K562 (cell line): Measurements from ENCODE around the gene OR2F2. TPM values are rescaled to one million over a fixed set of nuclear protein-coding genes. Genes with fewer than 3 reads are reported as not detected.

Experiments
- ATAC-seq: fragments of 200-7000 bp; cut with Tn5 transposase; 3 replicates; pipeline ENCODE4 v1.9.1; 2020; ENCODE audit warnings: moderate library complexity
- BruUV-seq: library from RNA; stranded (reverse); fragments of 400-500 nt; replicated peaks from 2 replicates; lab custom pipeline; 2021; lab: Mats Ljungman, UMichigan
- CTCF ChIA-PET: fragments of 300-600 bp; formaldehyde crosslinking; extraction: SDS; loops from one replicate; lab custom pipeline; 2021; ENCODE audit warnings: low intra/inter-chr PET ratio; lab: Yijun Ruan, JAX
- POLR2A ChIA-PET: fragments of 300-600, 350-650 bp; sonication (Branson Sonifier 250); formaldehyde crosslinking; extraction: SDS; loops from one replicate; lab custom pipeline; 2021; ENCODE audit warnings: antibody characterized with exemption, inconsistent platforms; lab: Yijun Ruan, JAX
- DNase-seq, 4 experiments: peaks; one replicate each; pipeline versions ENCODE4 v3.0.0 to v3.0.0-alpha.2; 2011 to 2018; ENCODE audit warnings: low spot score in 3 of 4, mixed read lengths in 3 of 4; ENCODE audit errors: extremely low read depth in 1 of 4
- FAIRE-seq: peaks from 2 replicates; lab custom pipeline; 2011; peaks lifted over from hg19 to GRCh38; lab: Jason Lieb, UNC
- H2AFZ ChIP-seq: 2 replicates; pipeline ENCODE4 v1.6.0; 2011; ENCODE audit warnings: low read depth, low read length, control low read depth, inconsistent platforms
- H3K27ac ChIP-seq: fragments of 200-600 bp; 3 replicates; pipeline ENCODE4 v1.8.0; 2011; ENCODE audit warnings: low read depth, mild to moderate bottlenecking, control low read depth, inconsistent platforms, low read length, moderate library complexity, mixed read lengths; ENCODE audit errors: extremely low read depth
- H3K27me3 ChIP-seq, 2 experiments: fragments of 300-600 bp in 1 of 2; 2 replicates in 1 of 2; 3 replicates in 1 of 2; pipeline versions ENCODE4 v1.6.0 to v1.8.0; 2011; ENCODE audit warnings: inconsistent platforms in 2 of 2, low read length in 2 of 2, mild to moderate bottlenecking in 1 of 2, mixed read lengths in 1 of 2, moderate library complexity in 1 of 2; ENCODE audit not compliant: control insufficient read depth in 2 of 2, insufficient read depth in 2 of 2
- H3K36me3 ChIP-seq: fragments of 300-600 bp; 3 replicates; pipeline ENCODE4 v1.8.0; 2011; ENCODE audit warnings: mild to moderate bottlenecking, low read length, inconsistent platforms; ENCODE audit not compliant: control insufficient read depth, insufficient read depth
- H3K4me1 ChIP-seq, 2 experiments: fragments of 200-600 bp in 1 of 2; replicated peaks in 1 of 2; 2 replicates in 1 of 2; 3 replicates in 1 of 2; pipeline versions ENCODE4 v1.5.1 to v1.8.0; 2011; ENCODE audit warnings: inconsistent platforms in 2 of 2, low read length in 2 of 2, mild to moderate bottlenecking in 1 of 2, mixed read lengths in 1 of 2, moderate library complexity in 1 of 2; ENCODE audit not compliant: control insufficient read depth in 2 of 2, insufficient read depth in 2 of 2
- H3K4me2 ChIP-seq: 2 replicates; pipeline ENCODE4 v1.6.1; 2011; ENCODE audit warnings: low read length, control low read depth, inconsistent platforms, mixed read lengths; ENCODE audit not compliant: insufficient read depth
- H3K4me3 ChIP-seq: fragments of 200-600 bp; sonication (generic), shearing (Covaris generic); 2 replicates; pipeline ENCODE4 v1.5.1; 2016; ENCODE audit warnings: control low read depth, inconsistent platforms
- H3K79me2 ChIP-seq: fragments of 200-600 bp; 3 replicates; pipeline ENCODE4 v1.8.0; 2011; ENCODE audit warnings: low read length, inconsistent platforms; ENCODE audit not compliant: control insufficient read depth, insufficient read depth
- H3K9ac ChIP-seq, 2 experiments: 2 replicates each; pipeline versions ENCODE4 v1.6.0 to v1.6.1; 2011; ENCODE audit warnings: low read depth in 2 of 2, low read length in 2 of 2, control low read depth in 1 of 2, inconsistent platforms in 1 of 2, mild to moderate bottlenecking in 1 of 2, mixed read lengths in 1 of 2; ENCODE audit not compliant: insufficient read depth in 1 of 2
- H3K9me1 ChIP-seq: one replicate; pipeline ENCODE4 v1.6.0; 2011; ENCODE audit warnings: inconsistent platforms, mild to moderate bottlenecking, low read length, moderate library complexity; ENCODE audit not compliant: control insufficient read depth, insufficient read depth
- H3K9me3 ChIP-seq: replicated peaks from 2 replicates; pipeline ENCODE4 v1.5.1; 2011; ENCODE audit warnings: low read depth, low read length, inconsistent platforms; ENCODE audit not compliant: control insufficient read depth, insufficient read depth
- H4K20me1 ChIP-seq: replicated peaks from 2 replicates; pipeline ENCODE4 v1.6.1; 2011; ENCODE audit warnings: low read length, inconsistent platforms, mixed read lengths; ENCODE audit not compliant: control insufficient read depth, insufficient read depth
- AFF4 ChIP-seq: sonication (generic); formaldehyde crosslinking; IDR thresholded peaks from 2 replicates; pipeline ENCODE4 v1.8.0; 2023; ENCODE audit warnings: mild to moderate bottlenecking, missing genetic modification reagents
- ESRRB ChIP-seq: fragments of 250-450 bp; sonication (Bioruptor Pico); IDR thresholded peaks from 2 replicates; pipeline ENCODE4 v1.5.0; 2020; ENCODE audit warnings: mild to moderate bottlenecking, moderate library complexity, borderline replicate concordance
- HNRNPH1 ChIP-seq: fragments of 200-400 bp; formaldehyde crosslinking; optimal IDR thresholded peaks from 2 replicates; pipeline ENCODE3; 2017; ENCODE audit warnings: low read depth, mild to moderate bottlenecking, low read length, moderate library complexity
- HNRNPUL1 ChIP-seq: fragments of 200-400 bp; formaldehyde crosslinking; IDR thresholded peaks from 2 replicates; pipeline ENCODE4 v1.6.1; 2017; ENCODE audit warnings: low read length
- KDM2B ChIP-seq: fragments of 250-450 bp; sonication (Bioruptor Pico); IDR thresholded peaks from 2 replicates; pipeline ENCODE4 v1.8.0; 2021; ENCODE audit warnings: mild to moderate bottlenecking, moderate library complexity
- MEF2A ChIP-seq: IDR thresholded peaks from 2 replicates; pipeline ENCODE4 v1.6.1; 2011; ENCODE audit warnings: low read depth, mild to moderate bottlenecking, low read length, moderate library complexity; ENCODE audit not compliant: control insufficient read depth
- POLR2AphosphoS5 ChIP-seq: IDR thresholded peaks from 2 replicates; pipeline ENCODE4 v1.6.1; 2011; ENCODE audit warnings: mild to moderate bottlenecking, low read depth, low read length, moderate library complexity; ENCODE audit not compliant: control insufficient read depth, insufficient read depth
- SRSF1 ChIP-seq: fragments of 200-400 bp; formaldehyde crosslinking; IDR thresholded peaks from 2 replicates; pipeline ENCODE4 v1.6.1; 2017; ENCODE audit warnings: mild to moderate bottlenecking, low read depth, low read length, moderate library complexity
- ZFX ChIP-seq: sonication (generic); formaldehyde crosslinking; IDR thresholded peaks from 2 replicates; pipeline ENCODE4 v1.8.0; 2022; ENCODE audit warnings: mild to moderate bottlenecking, missing genetic modification reagents, moderate library complexity
- ZNF609 ChIP-seq: sonication (generic); formaldehyde crosslinking; IDR thresholded peaks from 2 replicates; pipeline ENCODE4 v1.8.1; 2023; ENCODE audit warnings: missing genetic modification reagents, mild to moderate bottlenecking, borderline replicate concordance
- ZNF740 ChIP-seq, 3 experiments: fragments of 200-800 bp in 1 of 3; sonication (Bioruptor generic) in 1 of 3; sonication (generic) in 1 of 3; formaldehyde crosslinking in 1 of 3; IDR thresholded peaks; 2 replicates each; pipeline versions ENCODE4 v1.6.1 to v1.8.0; 2016 to 2022; ENCODE audit warnings: mild to moderate bottlenecking in 2 of 3, missing compliant biosample characterization in 2 of 3, missing genetic modification characterization in 2 of 3, missing genetic modification reagents in 1 of 3
- ZNF780A ChIP-seq: fragments of 250-450 bp; sonication (Bioruptor Pico); IDR thresholded peaks from 2 replicates; pipeline ENCODE4 v1.5.0; 2021; ENCODE audit warnings: mild to moderate bottlenecking
- WGBS: fragments of 100-300 bp; shearing (Covaris generic); methylation state at CpG from one replicate; pipeline ENCODE4 v1.1.6; 2016; ENCODE audit warnings: low coverage, mixed read lengths; ENCODE audit not compliant: insufficient coverage; ENCODE audit errors: missing lambda C conversion rate; 5-methylcytosine and 5-hydroxymethylcytosine counted together
- in situ Hi-C: fragments of 300-500 bp; cut with MboI; formaldehyde crosslinking; loops from 4 replicates; pipeline ENCODE4 v1.15.0; 2018; ENCODE audit warnings: inconsistent platforms, mixed read lengths
- intact Hi-C: fragments of 100-400 bp; cut with micrococcal nuclease; formaldehyde crosslinking; loops from 2 replicates; pipeline ENCODE4 v1.14.2; 2022
- polyA plus RNA-seq, 8 experiments: library from polyadenylated mRNA; depleted of rRNA in 4 of 8; stranded (reverse) in 5 of 8; unstranded in 3 of 8; fragments of >200 nt; fragmentation: Nextera tagmentation in 2 of 8; fragmentation: Illumina TruSeq in 1 of 8; extraction: Ambion mirVana in 2 of 8; extraction: Trizol in 1 of 8; gene quantifications; 2 replicates each; pipeline versions ENCODE4 v1.2.1 to v1.2.3, GENCODE V29; 2011 to 2014; ENCODE audit warnings: inconsistent platforms in 1 of 8, missing spikeins in 1 of 8
- total RNA-seq, 7 experiments: library from RNA; depleted of rRNA in 6 of 7; stranded (reverse); fragments of >200 nt in 6 of 7; fragmentation: Illumina TruSeq in 2 of 7; extraction: Trizol in 2 of 7; gene quantifications; 2 replicates each; pipeline versions ENCODE4 v1.2.1 to v1.2.3, GENCODE V29; 2011 to 2021; ENCODE audit warnings: low replicate concordance in 1 of 7

The OR2F2 gene
- total and polyA plus RNA-seq, 9 of the 15 experiments (the other 6 are each of a cell fraction or from before 2014, with no cell fraction given), result not detected

- Histone ChIP-seq H4K20me1 (no peaks in the 10 kb centered on the region), H2AFZ (no peak overlapping the region), H3K9me3 (no peaks in the 10 kb centered on the region), H3K36me3 (no peaks in the 10 kb centered on the region), H3K79me2 (no peaks in the 10 kb centered on the region), H3K4me1 (peaks cover 0 to 7% of the 10 kb centered on the region in 2 experiments; a peak in 4 of 5 replicates), H3K9me1 (no peaks in the 10 kb centered on the region), H3K27ac (no peak overlapping the region), H3K4me2 (no peak overlapping the region), H3K27me3 (peaks cover 6 to 8% of the 10 kb centered on the region in 2 experiments; a peak in 4 of 5 replicates), H3K9ac (no peak overlapping the region), H3K4me3 (no peak overlapping the region)
- no TSS peak for BruUV-seq
- POLR2A ChIA-PET, result no interaction called here
- 57% methylated on average over 5 of the region's 5 CpGs for WGBS
- no peak for FAIRE-seq
- CTCF ChIA-PET, result no interaction called here
- intact Hi-C loops, result loop anchor here (10.0 kb wide), 1 partner anchor 498 kb away; the partner anchor contains the start of gene NOBOX
- ATAC-seq, result no peak
- no peak for DNase-seq
- in situ Hi-C loops, result no loop called here
- TF ChIP-seq KDM2B (CRISPR knock-in tag) (no peak), ZFX (CRISPR knock-in tag) (no peak), HNRNPUL1 (no peak), HNRNPH1 (no peak), POLR2AphosphoS5 (no peak), ZNF780A (CRISPR knock-in tag) (no peak), ZNF609 (CRISPR knock-in tag) (no peak), AFF4 (CRISPR knock-in tag) (no peak), MEF2A (no peak), ZNF740 (CRISPR knock-in tag; IDR thresholded peaks at IDR 0.05) (no peak), ZNF740 (tag; IDR thresholded peaks at IDR 0.05) (no peak), SRSF1 (no peak), ESRRB (no peak)
Observed at GRCh38 chr7:143906895-143907294, 28.1 kb upstream of the OR2F2 start.
